Effector memory CD8-positive, alpha-beta T cell (primary cell): ENCODE measurements around the gene SUMO1.
A peak's percentile ranks its signal among the peaks of the same experiment; 100 is the strongest.
"Not testable (repeated sequence)": the region's sequence is repeated elsewhere in the genome, so short reads cannot be mapped to it uniquely, and the experiment has no call there.

Experiments used
- ATAC-seq: fragments of 150-1000 bp; cut with Tn5 transposase; replicated peaks from 2 replicates; pipeline ENCODE4 v1.10.0; 2021; ENCODE audit warnings: mild to moderate bottlenecking, moderate library complexity
- DNase-seq, 3 experiments: peaks; one replicate each; pipeline ENCODE4 v3.0.0; 2021
- H3K27ac Mint-ChIP-seq, 2 donors: one replicate each; pipeline ENCODE4 v1.8.0; 2022; ENCODE audit warnings: mild to moderate bottlenecking in 2 of 2, mixed read lengths in 2 of 2, moderate library complexity in 2 of 2
- H3K27me3 Mint-ChIP-seq, 2 donors: one replicate each; pipeline ENCODE4 v1.8.0; 2022; ENCODE audit warnings: mixed read lengths in 2 of 2
- H3K36me3 Mint-ChIP-seq: one replicate; pipeline ENCODE4 v1.8.0; 2022; ENCODE audit warnings: mild to moderate bottlenecking, moderate library complexity, mixed read lengths; ENCODE audit not compliant: insufficient read depth
- H3K4me1 Mint-ChIP-seq, 2 donors: one replicate each; pipeline ENCODE4 v1.8.0; 2022; ENCODE audit warnings: low read depth in 2 of 2, mixed read lengths in 2 of 2
- H3K4me3 Mint-ChIP-seq, 2 donors: one replicate each; pipeline ENCODE4 v1.8.0; 2022; ENCODE audit warnings: mild to moderate bottlenecking in 2 of 2, mixed read lengths in 2 of 2, moderate library complexity in 2 of 2
- H3K9me3 Mint-ChIP-seq, 2 donors: one replicate each; pipeline ENCODE4 v1.8.0; 2022; ENCODE audit warnings: mixed read lengths in 2 of 2
- total RNA-seq, 9 experiments: gene quantifications; one replicate each; lab custom pipeline; 2026; lab: John Stamatoyannopoulos, UW

The SUMO1 gene
- 49.9 to 149 (median 88.0) reads per million in 9 experiments for total RNA-seq

DNA sequence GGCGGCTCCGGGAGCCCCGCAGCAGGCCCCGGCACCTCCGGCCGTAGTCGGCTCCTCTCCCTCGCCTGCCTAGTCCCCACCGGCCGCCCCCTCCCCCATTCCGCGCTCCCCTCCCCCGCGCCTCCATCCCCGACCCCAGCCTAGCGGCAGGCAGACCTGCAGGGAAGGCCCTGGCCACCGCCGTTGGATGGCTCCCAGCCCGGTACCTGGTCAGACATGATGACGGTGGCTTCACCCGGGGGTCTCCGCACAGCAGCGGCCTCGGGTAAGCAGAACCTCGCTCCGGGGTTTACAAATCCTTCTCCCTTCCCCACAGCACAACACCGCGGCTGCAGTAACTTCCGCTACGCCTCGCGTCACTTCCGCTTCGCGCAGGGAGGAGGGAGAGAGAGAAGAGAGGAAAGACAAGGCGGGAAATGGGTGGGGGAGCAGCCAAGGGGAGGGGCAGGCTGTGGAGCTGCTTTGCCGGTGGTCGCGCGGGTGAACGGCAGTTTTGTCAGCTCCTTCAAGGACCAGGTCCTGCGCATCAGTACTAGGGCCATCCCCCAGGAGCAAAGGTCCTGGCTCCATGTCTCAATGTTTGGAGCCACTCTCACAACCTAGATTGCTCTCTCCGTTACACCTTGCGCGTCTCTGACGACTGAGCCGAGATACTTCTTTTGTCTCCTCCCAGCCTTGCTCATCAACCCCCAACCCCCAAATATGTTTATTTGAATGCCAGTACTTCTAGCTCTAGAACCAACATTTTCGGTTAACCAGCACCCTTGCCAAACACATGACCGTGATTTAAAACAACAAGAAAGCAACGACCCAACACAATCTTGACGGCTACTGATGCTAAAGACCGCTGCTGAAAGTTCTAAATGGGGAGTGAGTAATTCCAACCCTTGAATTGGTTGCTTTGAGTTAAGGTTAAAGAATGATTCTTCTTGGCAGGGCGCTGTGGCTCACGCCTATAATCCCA lies at the start of gene SUMO1:
Gene SUMO1 (minus strand): TSS at position 364 of the 964 bp plus-strand sequence. CDS start 146 bp downstream, at position 218.
- ATAC-seq = peak; percentile 96
- H3K4me1 Mint-ChIP-seq = peaks cover 17 to 29% of the 10 kb centered on the region in 2 donors
- peak within 1 kb of the TSS; percentile 97 to 99 for H3K27ac Mint-ChIP-seq
- H3K9me3 Mint-ChIP-seq = no peaks in the 10 kb centered on the region
- DNase-seq = peak; percentile 87 to 90 (median 89)
- peaks cover 17% of the 10 kb centered on the region for H3K36me3 Mint-ChIP-seq
- H3K4me3 Mint-ChIP-seq = peak within 1 kb of the TSS; percentile 97 to 98
- H3K27me3 Mint-ChIP-seq = no peaks in the 10 kb centered on the region

- no peak overlapping the region for H3K27ac Mint-ChIP-seq
- H3K36me3 Mint-ChIP-seq = peaks cover 100% of the 10 kb centered on the region
- no peak for DNase-seq
- H3K4me3 Mint-ChIP-seq = no peak overlapping the region
- H3K27me3 Mint-ChIP-seq = no peaks in the 10 kb centered on the region
- no peak for ATAC-seq
- H3K9me3 Mint-ChIP-seq = no peaks in the 10 kb centered on the region
- H3K4me1 Mint-ChIP-seq = peaks cover 0 to 8% of the 10 kb centered on the region in 2 donors
These were observed 48.2 kb upstream of the SUMO1 start for GRCh38 chr2:202286595-202286994.

GRCh38 chr2:202278944-202279343 lies 40.5 kb upstream of the SUMO1 start:
- peak overlapping the region; percentile 36 to 93 for H3K27ac Mint-ChIP-seq

GRCh38 chr2:202278036-202278760 lies 39.8 kb upstream of the SUMO1 start:
- ATAC-seq = peak; percentile 63
- DNase-seq = no peak
- Mint-ChIP-seq H3K27ac (peak overlapping the region; percentile 36 to 93), H3K9me3 (no peaks in the 10 kb centered on the region), H3K4me1 (peaks cover 5 to 17% of the 10 kb centered on the region in 2 donors), H3K27me3 (no peaks in the 10 kb centered on the region), H3K4me3 (no peak overlapping the region), H3K36me3 (peaks cover 95% of the 10 kb centered on the region)

More at GRCh38 chr2:202278944-202279343, 40.5 kb upstream of the SUMO1 start:
- ATAC-seq = peak; percentile 40
- peaks cover 5 to 17% of the 10 kb centered on the region in 2 donors for H3K4me1 Mint-ChIP-seq
- H3K4me3 Mint-ChIP-seq = no peak overlapping the region
- H3K36me3 Mint-ChIP-seq = peaks cover 96% of the 10 kb centered on the region
- no peaks in the 10 kb centered on the region for H3K27me3 Mint-ChIP-seq
- no peak for DNase-seq
- H3K9me3 Mint-ChIP-seq = no peaks in the 10 kb centered on the region

DNA sequence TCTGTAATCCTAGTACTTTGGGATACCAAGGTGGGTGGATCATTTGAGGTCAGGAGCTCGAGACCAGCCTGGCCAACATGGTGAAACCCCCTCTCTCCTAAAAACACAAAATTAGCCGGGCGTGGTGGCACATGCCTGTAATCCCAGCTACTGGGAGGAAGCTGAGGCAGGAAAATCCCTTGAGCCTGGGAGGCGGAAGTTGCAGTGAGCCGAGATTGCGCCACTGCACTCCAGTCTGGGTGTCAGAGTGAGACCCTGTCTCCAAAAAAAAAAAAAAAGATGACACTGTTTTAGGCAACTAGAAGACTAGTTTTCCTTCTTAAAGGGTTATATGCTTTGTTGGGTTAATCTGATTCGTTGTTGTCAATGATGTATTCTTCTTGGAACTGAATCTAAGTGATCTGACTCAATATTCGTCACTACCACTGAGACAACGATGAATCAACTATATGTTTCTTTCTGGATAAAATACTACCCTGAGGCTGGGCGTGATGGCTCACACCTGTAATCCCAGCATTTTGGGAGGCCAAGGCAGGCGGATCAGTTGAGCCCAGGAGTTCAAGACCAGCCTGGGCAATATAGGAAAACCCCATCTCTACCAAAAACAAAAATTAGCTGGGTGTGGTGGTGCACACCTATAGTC lies 37.8 kb upstream of the SUMO1 start:
- H3K4me3 Mint-ChIP-seq, DNase-seq, ATAC-seq, H3K9me3 Mint-ChIP-seq, H3K27me3 Mint-ChIP-seq: not testable (repeated sequence)
- peak overlapping the region; percentile 52 to 73 for H3K27ac Mint-ChIP-seq
- peaks cover 12 to 22% of the 10 kb centered on the region in 2 donors for H3K4me1 Mint-ChIP-seq
- peaks cover 86% of the 10 kb centered on the region for H3K36me3 Mint-ChIP-seq

- peak overlapping the region; percentile 60 to 88 for H3K27ac Mint-ChIP-seq
- no peak for ATAC-seq
- no peaks in the 10 kb centered on the region for H3K27me3 Mint-ChIP-seq
- H3K4me1 Mint-ChIP-seq = peaks cover 21 to 23% of the 10 kb centered on the region in 2 donors
- peaks cover 41% of the 10 kb centered on the region for H3K36me3 Mint-ChIP-seq
- no peak for DNase-seq
- H3K9me3 Mint-ChIP-seq = no peaks in the 10 kb centered on the region
- peak overlapping the region in 1 of 2 donors; percentile 80 for H3K4me3 Mint-ChIP-seq
These were observed 32.1 kb upstream of the SUMO1 start for GRCh38 chr2:202270487-202270886.

DNA sequence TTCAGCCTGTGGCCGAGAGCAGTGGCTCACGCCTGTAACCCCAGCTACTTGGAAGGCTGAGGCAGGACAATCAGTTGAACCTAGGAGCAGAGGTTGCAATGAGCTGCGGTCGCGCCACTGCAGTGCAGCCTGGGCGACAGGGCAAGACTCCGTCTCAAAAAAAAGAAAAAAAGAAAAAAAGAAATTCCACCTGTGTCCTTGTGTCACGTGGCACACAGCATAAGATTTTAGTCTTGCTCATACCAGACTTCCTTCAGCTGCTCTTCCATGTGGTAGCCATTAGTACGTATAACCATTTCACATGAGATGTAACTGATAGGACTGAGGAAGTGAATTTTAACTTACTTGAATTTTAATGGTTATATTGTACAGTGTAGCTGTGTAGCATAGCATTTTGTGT lies 31.2 kb upstream of the SUMO1 start:
- Mint-ChIP-seq H3K36me3 (peaks cover 33% of the 10 kb centered on the region), H3K9me3 (no peaks in the 10 kb centered on the region), H3K4me3 (peak overlapping the region in 1 of 2 donors; percentile 80), H3K27me3 (no peaks in the 10 kb centered on the region), H3K27ac (peak overlapping the region; percentile 68 to 88), H3K4me1 (peaks cover 21 to 23% of the 10 kb centered on the region in 2 donors)
- DNase-seq = peak in 1 of 3 experiments; percentile 4
- peak; percentile 15 for ATAC-seq

- Mint-ChIP-seq H3K36me3 (peaks cover 32% of the 10 kb centered on the region), H3K27me3 (no peaks in the 10 kb centered on the region), H3K4me3 (no peak overlapping the region), H3K27ac (no peak overlapping the region), H3K4me1 (peaks cover 21 to 22% of the 10 kb centered on the region in 2 donors), H3K9me3 (no peaks in the 10 kb centered on the region)
- ATAC-seq = no peak
- DNase-seq = no peak
These were observed 29.1 kb upstream of the SUMO1 start for GRCh38 chr2:202267495-202267894.

DNA sequence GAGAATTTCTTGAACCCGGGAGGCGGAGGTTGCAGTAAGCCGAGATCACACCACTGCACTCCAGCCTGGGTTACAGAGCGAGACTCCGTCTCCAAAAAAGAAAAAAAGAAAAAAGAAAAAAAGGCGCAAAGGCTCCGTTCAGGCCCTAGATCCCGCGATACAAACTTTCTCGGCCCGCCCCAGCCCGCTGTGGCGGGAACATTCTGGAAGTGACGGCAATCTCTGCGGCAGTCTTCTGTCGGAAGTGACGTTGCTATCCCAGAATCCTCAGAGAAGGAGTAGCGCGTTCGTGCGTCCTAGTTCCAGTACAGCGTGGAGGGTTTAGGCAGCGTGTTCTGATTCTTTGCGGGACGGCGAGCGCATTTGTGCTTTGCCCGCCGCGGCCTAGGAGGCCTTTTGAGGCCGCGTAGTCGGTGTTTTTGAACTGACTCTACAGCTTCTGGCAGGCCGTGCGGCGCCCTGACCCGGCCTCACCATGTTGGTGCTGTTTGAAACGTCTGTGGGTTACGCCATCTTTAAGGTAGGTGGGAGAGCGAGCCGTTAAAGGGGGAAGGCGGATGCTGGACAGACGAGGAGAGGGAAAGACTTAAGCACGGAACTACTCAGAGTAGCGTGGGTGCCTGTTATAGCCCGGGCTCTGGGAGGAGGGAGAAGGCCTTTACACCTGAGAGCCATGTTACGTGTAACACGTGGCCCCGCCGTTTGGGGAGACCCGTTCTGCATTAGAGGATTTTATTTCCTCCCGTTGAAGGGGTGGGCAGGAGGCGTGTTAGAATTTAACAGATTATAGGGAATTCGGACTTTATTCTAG lies 27.3 kb upstream of the SUMO1 start, which contains the start of gene NOP58:
Gene NOP58 (plus strand): TSS at position 297 of the 811 bp plus-strand sequence. CDS start 179 bp downstream, at position 476.
- no peak within 1 kb of the TSS for H3K4me3 Mint-ChIP-seq
- H3K27me3 Mint-ChIP-seq = no peaks in the 10 kb centered on the region
- DNase-seq = peak; percentile 85 to 87 (median 87)
- no peaks in the 10 kb centered on the region for H3K9me3 Mint-ChIP-seq
- peak; percentile 83 for ATAC-seq
- H3K4me1 Mint-ChIP-seq = peaks cover 15 to 18% of the 10 kb centered on the region in 2 donors
- no peak within 1 kb of the TSS for H3K27ac Mint-ChIP-seq
- H3K36me3 Mint-ChIP-seq = peaks cover 20% of the 10 kb centered on the region

DNA sequence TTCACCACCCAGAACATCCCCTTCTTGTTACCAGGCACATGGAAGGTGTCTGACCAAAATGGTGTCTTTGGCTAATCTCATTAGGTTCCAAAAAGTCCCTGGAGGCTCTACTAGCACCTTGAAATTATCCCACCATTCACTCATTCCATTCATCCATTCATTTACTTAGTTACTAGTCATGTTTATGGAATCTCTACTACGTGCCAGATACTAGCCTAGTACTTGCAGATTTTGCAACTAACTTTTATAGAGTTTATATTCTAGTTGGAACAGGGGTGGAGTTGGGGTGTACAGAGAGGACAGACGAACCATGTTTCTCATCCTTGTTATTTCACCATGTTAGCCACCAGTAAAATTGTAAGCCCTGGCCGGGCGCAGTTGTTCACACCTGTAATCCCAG lies 23.1 kb upstream of the SUMO1 start:
- ATAC-seq = no peak
- H3K4me3 Mint-ChIP-seq = no peak overlapping the region
- no peaks in the 10 kb centered on the region for H3K9me3 Mint-ChIP-seq
- H3K36me3 Mint-ChIP-seq = peaks cover 9% of the 10 kb centered on the region
- no peak for DNase-seq
- H3K4me1 Mint-ChIP-seq = peaks cover 0 to 4% of the 10 kb centered on the region in 2 donors
- H3K27me3 Mint-ChIP-seq = peaks cover 0 to 6% of the 10 kb centered on the region in 2 donors
- H3K27ac Mint-ChIP-seq = no peak overlapping the region

GRCh38 chr2:202251494-202251893 lies 13.1 kb upstream of the SUMO1 start:
- Mint-ChIP-seq H3K9me3 (no peaks in the 10 kb centered on the region), H3K4me1 (no peaks in the 10 kb centered on the region), H3K36me3 (no peaks in the 10 kb centered on the region), H3K4me3 (no peak overlapping the region), H3K27ac (no peak overlapping the region), H3K27me3 (peaks cover 4 to 8% of the 10 kb centered on the region in 2 donors)
- ATAC-seq (no peak), DNase-seq (no peak)

DNA sequence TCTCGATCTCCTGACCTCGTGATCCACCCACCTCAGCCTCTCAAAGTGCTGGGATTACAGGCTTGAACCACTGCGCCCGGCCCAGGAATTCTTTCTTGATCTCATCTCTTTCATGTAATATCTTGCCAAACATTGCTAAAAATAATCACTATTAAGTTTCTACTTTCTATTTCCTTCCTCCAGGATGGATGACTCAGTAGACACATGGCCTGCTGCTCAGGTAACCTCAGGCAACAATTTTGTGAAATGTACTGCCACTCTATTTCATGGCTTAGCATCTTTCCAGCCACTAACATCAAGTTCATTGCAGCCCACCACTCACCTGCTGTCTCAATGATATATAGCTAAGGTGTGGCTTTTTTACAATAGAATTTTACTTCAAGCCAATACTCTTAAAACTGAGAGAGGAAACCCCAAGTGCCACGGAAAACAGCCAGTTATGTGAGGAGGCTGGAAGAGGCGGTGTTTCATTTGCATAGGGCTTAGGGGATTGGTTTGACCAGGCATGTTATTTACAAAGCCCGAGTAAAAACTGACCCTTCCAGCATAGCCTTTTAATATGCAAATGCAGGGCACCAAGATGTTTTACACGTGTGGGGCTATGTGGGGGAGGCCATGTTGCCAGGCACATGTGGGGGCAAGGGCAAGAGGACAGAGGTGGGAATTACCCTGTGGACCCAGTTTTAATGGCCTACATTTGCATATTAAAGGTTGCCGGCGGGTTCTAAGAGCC lies 11.3 kb upstream of the SUMO1 start:
- H3K27ac Mint-ChIP-seq = no peak overlapping the region
- H3K36me3 Mint-ChIP-seq = no peaks in the 10 kb centered on the region
- H3K4me1 Mint-ChIP-seq = no peaks in the 10 kb centered on the region
- ATAC-seq (no peak), DNase-seq (no peak)
- peaks cover 4 to 8% of the 10 kb centered on the region in 2 donors for H3K27me3 Mint-ChIP-seq
- no peaks in the 10 kb centered on the region for H3K9me3 Mint-ChIP-seq
- no peak overlapping the region for H3K4me3 Mint-ChIP-seq
